Activated T-cell treated with anti-CD3 and anti-CD28 coated beads for 48 hours (primary cell): Measurements from ENCODE around the gene SLC35E1.

Experiments used
- DNase-seq: peaks from one replicate; pipeline ENCODE4 v3.0.0-alpha.2; 2020; ENCODE audit warnings: low read depth

The SLC35E1 gene

DNA sequence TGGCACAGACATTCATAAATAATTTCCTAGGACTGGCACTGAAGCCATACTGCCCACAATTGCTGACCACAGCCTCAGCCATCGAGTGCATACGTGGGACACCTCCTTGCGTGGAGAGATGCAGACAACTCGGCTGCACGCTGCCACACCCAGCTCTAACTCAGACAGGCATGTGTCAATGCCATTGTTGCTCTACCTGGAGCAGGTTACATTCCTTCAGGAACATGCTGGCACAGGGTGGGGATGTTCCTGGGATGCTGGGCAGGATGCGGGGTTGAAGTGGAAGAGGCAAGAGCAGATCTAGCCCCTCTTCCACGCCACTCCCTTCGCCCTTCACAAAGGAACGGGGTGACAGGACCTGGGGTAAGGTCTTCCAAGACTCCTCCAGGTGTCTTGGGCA, 24.2 kb upstream of the SLC35E1 start:
- no peak for DNase-seq

DNA sequence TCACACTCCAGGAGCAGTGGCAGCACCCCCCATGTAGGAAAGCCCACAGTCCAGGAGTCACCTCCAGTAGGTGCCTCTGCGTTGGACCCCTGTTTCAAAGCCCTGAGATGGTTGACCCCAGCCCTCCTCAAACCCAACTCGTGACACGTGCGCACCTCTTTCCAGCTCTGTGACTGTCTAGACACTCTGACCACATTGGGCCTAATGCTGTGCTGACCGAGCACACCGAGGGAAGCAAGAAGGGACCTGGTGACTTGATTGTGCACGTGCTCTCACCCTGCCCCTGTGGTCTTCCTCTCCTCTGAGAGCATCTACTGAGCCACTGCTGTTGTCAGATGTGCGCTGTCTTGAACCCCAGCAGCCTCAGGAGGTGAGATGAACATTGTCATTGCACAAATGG, 22.9 kb upstream of the SLC35E1 start:
- DNase-seq: no peak

DNA sequence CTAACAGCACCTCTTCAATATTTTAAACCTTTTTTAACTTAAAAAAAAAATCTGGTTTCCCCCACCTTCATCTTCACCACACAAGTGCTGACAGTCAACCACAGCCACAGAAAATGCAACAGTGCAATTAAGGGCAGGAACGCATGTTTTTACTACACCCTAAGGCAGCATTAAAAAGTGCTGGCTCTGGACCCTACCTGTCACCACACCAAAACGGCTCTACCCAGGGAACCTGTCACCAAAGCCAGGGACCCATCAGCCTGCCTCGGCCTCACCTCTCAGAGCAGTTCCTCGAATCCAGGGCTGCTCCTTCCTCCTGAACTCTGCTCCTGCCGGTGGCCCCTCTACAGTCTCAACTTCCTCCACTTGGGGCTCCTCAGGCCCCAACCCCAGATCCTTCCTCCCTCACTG, 22.5 kb upstream of the SLC35E1 start:
- DNase-seq: no peak

DNA sequence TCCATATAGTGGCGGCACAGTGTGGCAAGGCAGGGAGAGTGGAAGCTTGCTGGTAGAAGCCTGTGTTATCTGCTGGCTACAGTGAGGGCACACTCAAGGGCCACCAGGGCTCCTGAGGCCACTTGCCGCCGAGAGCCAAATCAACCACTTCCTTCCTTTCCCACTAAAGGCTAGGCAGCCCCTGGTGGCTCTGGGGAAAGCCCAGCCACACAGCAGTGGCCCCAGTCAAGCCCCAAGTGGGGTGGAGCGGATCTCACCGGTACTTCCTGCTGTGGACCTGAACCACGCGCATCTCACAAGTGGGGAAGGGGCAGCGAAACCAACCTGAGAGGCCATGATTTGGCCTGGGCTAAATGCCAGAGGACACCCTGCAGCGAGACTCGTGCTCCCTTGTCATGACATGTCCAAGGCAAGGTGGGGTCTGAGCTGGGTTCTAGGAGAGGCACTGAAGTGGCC, 21.9 kb upstream of the SLC35E1 start:
- DNase-seq: no peak

DNA sequence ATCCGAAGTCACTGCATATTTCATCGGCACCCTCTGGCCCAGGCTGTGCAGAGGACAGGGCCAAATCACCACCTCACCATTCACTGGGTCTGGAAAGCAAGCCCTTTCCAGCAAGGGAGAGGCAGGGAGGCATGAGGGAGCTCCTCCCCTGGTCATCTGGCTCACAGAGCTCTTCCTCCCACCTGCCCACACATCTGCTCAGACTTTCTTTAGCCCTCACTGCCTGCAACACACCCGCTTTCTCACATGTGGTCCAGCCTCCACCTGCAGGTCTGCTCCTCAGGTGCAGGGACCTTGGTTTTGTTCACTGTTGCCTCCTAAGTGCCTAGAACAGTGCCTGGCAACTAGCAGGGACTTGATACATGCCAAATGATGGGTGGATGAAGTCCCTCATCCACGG, 21.0 kb upstream of the SLC35E1 start:
- no peak for DNase-seq

DNA sequence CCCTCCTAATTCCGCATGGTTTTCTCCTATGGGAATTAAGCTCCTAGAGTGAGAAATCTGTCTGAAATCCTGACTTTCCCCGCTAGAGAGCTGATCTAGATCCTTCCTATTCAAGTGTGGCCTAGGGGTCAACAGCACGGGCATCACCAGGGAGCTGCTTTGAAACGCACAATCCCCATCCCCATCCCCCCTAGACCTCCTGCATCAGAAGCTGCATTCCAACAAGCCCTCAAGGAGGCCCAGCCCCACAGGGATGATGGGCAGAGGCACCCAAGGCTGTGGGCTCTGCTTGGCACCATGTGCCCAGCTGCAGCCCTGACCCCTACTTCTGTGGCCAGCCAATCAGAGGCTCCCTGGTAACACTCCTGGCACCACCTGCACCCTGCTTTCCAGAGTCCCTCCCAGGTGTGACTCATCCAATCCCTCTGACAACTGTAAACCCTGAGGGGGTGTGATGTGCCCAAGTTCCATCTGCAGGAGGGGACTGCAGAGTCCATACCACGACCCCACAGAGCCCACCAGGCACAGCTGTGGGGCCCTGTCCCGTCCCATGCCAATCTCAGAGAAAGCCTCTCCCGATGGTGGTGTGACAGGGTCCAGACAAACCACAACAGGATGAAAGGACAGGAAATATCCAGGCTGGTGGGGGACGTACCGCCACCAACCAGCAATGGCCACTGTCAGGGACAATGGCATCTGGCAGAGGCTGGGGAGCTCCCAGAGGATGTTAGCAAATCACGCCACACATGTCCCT, 19.8 kb upstream of the SLC35E1 start:
- no peak for DNase-seq

DNA sequence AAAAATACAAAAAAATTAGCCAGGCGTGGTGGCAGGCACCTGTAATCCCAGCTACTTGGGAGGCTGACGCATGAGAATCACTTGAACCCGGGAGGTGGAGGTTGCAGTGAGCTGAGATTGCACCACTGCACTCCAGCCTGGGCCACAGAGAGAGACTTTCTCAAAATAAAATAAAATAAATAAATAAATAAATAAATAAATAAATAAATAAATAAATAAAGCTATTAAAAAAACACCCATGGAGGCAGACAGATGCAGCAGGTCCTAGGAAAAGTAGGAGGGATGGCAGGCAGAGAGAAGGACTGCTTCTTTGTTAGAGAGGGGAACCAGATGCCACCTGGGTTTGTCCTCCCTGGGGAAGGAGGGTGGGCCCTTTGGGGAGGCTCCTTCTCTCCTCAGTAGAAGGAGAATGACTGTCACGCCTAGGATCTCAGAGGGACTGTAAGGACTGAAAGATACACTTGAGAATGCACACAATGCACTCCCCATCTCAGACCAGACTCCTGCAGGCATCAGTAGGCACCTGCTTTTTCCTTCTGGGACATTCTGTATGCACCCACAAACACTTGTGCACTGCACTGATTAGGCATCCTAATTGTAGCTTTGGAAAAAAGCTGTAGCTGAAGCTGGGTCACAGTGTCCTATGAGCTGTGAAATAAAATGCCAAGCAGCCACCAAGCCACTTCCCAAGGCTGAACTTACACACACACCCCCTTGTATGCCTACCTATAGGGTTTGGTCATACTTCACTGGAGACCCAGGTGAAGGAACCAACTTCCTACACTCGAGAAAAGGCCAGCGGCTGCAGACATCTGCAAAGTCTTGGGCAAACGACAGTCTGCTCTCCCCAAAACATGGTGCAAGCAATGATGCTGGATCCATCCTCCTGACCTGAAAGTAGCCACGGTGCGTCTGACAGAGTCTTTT, 18.9 kb upstream of the SLC35E1 start:
- no peak for DNase-seq

DNA sequence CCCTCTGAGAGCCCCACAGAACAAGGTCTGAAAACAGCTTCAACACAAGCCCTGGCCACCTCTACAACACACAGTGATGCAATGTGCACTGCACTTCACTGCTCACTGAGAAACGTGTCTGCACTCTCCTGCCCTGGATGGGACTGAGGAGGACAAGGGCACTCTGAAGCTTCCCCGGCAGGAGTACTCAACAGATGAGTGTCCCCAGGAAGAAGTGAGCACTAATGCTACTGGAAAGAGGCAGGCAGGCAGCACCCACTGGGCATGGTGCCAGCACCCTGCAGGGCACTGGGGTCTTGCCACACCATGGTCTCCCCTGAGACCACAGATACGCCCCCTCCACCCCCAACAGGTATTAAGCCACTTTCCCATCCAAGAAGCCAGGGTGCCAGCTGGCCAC, 17.7 kb upstream of the SLC35E1 start:
- no peak for DNase-seq

DNA sequence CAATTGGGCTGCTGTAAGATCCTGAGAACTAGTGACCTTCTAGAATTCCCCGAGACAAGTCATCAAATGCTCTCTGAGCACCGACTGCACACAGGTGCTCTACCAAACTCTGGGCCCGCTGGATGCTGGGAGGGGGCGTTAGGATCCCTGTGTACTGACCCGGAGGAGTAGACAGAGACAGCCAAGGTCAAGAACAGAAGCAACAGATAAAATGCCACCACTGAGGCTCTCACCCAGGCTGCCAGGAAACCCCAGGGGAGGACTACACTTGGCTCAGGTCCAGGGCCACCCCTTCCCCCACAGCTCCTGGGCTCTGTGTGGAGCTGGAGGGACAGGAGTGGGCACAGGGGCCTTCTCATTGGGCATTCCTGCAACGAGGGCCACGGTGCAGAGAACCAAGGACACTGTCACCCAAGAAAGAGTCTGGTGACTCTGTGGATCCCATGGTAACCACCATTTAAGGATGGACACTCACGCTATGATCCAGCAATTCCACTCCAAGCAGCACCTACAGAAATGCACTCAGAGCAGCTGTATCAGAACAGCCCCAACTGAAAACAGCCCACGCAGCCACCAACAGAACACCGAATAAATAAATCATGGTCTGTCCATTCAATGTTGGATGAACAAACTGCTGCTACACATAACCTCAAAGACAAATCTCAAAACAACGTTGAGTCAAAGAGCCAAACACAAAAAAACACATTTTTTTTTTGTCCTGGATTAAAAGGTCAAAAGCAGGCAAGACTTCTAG, 16.8 kb upstream of the SLC35E1 start:
- no peak for DNase-seq

DNA sequence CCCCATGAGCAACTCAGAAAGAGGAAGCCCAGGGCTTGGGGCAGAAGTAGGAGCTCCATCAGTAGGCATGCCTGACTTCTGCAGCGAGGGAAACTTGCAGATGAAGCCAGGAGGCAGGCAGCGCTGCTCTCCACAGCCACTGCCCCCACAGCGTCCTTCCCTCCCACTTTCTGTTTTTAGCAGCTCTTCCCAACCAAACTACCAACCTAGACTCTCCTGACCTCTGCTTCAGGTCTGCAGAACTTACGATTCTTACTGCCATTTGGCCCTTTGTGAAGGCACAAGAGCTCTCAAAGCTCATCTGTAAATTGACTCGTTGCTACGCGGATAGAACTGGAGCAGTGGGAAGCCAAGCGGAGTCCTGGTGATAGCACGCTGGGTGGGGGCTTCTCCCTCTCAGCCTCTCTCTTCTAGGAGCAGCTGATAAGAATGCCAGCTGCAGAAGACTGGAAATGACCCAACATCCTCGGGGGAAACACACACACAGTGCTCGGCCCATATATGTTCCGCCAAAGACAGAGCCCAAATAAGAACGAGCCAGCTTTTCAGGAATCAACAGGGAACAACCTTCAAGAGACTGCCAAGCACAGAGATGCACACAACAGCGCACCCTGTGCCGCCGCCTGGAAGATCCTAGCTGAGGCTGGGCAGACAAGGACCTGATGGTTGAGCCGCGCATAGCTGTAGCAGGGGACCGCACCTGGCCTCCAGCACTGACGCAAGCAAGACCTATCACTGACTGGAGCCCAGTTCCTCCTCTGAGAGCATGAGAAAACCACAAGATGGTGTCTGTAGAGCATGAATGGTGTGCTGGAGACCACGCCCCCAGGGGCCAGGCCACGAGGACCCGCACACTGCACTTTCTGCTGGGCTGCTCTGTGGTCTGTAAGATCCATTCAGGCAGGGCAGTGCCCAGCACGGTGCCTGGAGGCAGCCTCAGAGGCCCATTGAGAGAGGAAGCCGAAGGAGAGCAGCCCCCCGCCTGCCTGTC, 15.9 kb upstream of the SLC35E1 start:
- DNase-seq: peak; percentile 64

DNA sequence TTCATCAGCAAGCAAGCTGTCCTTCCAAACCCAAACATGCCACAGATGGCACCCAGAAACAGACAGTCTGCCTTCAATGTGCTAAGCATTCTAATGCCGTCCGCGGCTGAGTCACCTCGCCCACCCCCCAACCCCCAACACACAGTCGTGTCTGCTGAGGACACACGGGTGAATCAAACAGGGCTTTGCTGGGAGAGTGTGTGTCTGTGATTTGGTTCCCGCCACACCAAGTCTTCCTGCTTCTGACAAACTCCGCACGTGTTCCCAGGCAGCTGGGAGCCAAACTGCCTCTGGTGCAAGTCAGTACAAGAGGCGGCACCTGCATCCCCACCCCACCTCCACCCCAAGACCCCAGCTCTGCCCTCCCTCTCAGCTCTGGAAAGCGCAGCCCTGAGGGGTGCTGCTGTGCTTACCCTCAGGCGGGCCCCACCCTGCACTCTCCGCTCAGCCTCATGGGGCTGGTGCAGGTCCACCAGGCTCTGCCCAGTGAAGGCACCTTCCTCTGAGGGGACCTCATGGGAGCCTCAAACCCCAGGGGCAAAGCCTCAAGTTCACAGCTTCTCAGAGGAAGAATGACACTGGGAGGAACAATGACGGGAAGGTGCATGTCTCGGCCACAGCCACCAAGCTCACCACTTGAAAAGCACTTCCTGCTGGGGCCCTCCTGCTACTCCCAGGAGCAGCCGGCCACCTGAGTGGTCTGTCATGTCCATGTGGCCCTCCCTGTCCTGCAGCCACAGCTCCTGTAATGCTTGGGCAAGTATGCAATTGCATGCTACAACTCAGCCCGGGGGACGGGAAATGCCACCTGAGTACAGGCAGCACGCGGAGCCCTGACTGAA, 15.0 kb upstream of the SLC35E1 start:
- DNase-seq: no peak

DNA sequence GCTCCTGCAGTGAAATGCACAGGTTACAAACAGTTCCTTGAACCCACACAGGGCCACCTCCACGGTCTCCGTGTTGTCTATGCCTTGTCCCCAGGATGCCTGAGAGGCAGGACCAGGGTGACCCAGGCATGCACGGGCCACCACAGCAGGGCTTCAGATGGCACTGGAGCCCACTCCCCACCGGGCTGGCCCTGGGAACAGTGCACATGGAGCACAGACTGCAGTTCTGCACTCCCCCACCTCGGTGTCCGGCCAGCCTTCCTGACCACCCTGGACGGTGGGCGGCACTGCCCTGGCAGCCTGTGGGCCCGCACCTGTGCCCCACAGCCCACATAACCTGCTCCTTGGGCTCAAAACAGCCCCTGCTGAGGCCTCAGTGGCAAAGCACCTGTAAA, 14.3 kb upstream of the SLC35E1 start:
- DNase-seq: no peak

DNA sequence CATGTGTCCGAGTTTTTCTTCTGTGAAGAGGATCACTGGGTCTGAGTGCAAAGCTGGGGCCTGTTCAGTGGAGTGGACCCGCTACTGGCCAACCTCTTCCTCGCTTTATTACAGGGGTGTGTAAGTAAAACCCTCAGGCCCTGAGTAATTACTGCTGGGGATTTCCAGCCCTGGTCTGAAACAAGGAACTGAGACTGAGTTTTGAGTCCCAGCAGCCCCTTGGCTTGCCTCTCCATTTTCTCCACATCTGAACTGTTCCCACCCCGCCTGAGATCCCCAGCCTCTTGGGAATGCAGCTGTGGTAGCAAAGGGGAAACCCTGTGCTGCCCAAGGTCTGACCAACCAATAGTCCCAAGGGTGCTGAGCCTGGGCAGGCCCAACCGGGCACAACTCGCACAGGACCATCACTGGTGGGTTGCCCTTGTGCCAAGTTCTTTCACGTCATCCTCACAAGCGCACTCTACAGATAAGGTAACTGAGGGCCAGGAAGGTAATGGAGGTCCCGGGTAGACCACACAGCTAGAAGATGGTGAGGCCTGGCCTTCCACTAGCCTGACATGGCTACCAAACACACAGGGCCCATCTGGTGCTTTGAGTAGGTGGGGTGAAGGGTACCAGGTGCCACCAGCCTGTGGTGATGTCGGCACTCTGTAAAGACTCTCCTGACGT, 13.7 kb upstream of the SLC35E1 start:
- DNase-seq: no peak

DNA sequence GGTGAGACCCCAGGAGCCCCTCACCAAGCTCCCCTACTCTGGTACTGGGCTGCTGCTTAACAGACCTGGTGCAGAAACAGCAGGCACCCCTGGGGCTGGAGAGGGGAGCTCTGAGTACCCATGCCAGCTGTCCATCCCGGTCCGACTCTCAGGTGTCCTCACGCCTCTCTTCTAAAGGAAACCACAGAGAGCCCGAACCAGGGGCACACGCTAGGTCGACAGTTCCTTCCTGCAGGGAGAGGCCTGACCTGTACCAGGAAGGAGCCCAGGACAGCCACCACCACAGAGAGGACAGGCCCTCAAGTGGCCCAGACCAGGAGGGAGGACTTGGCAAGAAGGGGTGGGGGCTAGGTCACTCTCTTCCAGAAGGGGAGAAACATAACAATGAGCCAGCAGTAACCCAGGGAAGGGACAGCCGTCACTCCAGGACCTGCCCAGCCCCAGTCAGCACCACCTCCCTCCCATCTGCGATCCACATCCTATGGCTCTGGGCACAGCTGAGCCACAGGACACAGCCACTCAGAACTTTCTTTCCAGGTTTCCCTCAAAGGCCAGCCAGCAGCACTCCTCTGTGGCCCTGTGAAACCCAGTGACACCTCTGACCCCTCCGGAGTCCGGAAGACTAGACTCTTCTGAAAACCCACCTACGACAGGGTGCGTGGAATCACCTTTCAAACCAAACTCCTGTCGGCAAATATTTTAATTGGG, 13.0 kb upstream of the SLC35E1 start:
- no peak for DNase-seq

DNA sequence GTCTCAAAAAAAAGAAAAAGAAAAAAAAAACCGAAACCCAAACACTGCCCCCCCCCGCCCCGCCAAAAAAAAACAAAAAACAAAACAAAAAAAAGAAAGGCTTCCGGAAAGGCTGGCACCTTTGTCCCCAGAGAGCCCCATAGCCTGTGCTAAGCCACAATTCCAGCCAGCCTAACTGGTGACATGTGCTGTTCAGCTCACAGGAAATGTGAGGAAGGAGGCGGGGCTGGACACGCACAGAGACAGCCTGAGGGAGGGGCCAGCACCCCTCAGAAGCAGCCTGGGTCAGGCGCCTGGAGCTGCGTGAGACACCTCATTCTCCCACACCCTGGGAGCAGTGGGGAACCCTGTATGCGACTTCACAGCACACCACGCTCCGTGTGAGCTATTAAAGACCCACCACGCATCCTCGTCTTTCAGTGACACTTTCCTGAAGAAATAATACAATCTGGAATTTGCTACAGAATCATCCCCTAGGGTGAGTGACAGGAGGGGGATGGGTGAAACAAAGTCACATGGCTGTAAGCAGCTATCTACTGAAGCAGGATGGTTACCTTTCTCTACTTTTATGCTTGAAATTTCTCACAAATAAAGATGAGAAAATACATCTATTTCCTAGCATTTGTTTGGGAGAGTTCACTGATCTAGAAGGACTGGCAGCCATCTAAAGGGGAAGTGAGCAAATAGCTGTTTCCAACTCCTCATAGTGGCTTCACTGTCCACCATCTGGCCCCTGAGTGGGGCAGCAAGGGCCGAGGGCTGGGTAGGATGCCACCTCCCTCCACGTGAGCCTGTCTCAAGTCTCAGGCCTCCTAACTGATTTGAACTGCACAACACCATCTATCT, 12.3 kb upstream of the SLC35E1 start:
- peak; percentile 83 for DNase-seq

DNA sequence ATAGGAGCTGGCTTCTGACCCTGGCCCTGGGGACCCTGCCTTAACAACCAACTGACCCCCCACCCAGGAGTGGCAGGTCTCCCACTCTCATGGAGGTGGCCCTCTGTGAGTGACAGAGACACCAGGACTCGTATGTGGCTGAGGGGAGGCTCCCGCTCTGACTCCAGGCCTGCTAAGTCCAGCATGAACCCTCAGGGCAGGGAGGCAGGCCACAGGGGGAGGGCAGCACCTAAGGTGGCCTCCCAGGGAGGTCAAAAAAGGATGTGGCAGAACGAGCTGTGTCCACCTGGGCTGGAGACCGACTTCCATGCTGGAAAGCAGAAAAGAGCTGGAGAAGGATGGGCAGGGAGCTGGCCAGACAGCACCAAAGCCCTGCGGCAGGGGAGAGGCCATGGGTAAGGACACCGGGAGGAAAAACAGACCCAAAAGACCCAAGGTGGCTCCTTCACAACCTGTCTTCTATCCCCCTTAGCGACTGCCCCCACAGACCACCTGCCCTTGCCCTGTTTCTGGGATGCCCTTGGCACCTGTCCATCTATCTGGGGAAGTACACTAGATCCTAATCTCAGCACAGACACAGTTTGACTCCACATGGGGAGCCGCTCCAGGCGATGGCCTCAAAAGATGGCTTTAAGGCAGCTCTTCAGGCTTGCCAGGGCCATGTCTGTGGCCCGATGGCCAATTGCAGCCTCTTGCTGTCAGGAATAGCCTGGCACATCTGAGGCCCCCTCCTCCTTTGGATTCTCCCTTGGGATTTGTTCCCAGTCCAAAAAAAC, 10.5 kb upstream of the SLC35E1 start:
- DNase-seq: no peak

DNA sequence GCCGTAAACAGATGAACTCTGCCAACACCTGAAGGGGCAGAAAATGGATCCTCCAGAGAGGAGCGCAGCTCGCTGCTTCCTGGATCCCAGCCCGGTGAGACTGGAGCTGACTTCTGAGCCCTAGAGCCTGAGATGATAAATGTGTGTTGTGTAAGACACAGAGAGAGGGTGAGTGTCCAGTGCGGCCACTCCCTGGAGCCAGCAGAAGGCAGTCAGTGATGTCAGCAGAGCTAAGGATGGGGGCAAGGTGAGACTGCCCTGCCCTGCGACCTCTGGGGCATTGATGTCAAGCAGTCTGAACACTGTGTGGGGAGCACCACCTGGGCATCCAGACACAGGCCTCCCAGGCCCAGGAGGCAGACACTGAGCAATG, 9.7 kb upstream of the SLC35E1 start:
- no peak for DNase-seq
